Skeletal muscle tissue (tissue), 4 donors: ENCODE measurements around the gene PLTP. TPM values are rescaled to one million over a fixed set of nuclear protein-coding genes. Genes with fewer than 3 reads are reported as not detected.

ENCODE experiments used
- H3K27ac ChIP-seq: one replicate; pipeline ENCODE4 v1.7.0; 2013; ENCODE audit warnings: mild to moderate bottlenecking, low read depth, low read length, inconsistent platforms
- H3K27me3 ChIP-seq, 3 donors: one replicate each; pipeline ENCODE4 v1.7.0; 2013; ENCODE audit warnings: low read length in 3 of 3; ENCODE audit not compliant: control insufficient read depth in 3 of 3, insufficient read depth in 3 of 3
- H3K36me3 ChIP-seq, 3 donors: one replicate each; pipeline ENCODE4 v1.7.0; 2013; ENCODE audit warnings: low read length in 3 of 3; ENCODE audit not compliant: control insufficient read depth in 3 of 3, insufficient read depth in 3 of 3
- H3K4me1 ChIP-seq, 3 donors: one replicate each; pipeline ENCODE4 v1.7.0; 2013; ENCODE audit warnings: low read length in 3 of 3, mild to moderate bottlenecking in 3 of 3; ENCODE audit not compliant: control insufficient read depth in 3 of 3, insufficient read depth in 3 of 3
- H3K4me3 ChIP-seq, 3 donors: one replicate each; pipeline ENCODE4 v1.7.0; 2013; ENCODE audit warnings: low read length in 3 of 3
- H3K9ac ChIP-seq, 3 donors: one replicate each; pipeline ENCODE4 v1.7.0; 2013; ENCODE audit warnings: low read length in 3 of 3, mild to moderate bottlenecking in 3 of 3, moderate library complexity in 2 of 3, low read depth in 1 of 3
- H3K9me3 ChIP-seq, 3 donors: one replicate each; pipeline ENCODE4 v1.7.0; 2013; ENCODE audit warnings: low read length in 3 of 3; ENCODE audit not compliant: control insufficient read depth in 3 of 3
- total RNA-seq: library from RNA; depleted of rRNA; stranded (reverse); fragments of >200 nt; gene quantifications from one replicate; pipeline ENCODE4 v1.2.3, GENCODE V29; 2014
- donor health status: Osteomylitis.

The PLTP gene
- total RNA-seq, 1 donor from 2014 or later = 38.1 TPM

- no peaks in the 10 kb centered on the region for H3K9me3 ChIP-seq
- peak overlapping the region; percentile 70 to 77 (median 73) for H3K4me3 ChIP-seq
- peaks cover 0 to 15% (median 4%) of the 10 kb centered on the region in 3 donors for H3K27me3 ChIP-seq
- H3K9ac ChIP-seq = peak overlapping the region; percentile 48 to 73 (median 72)
- peaks cover 12 to 16% (median 15%) of the 10 kb centered on the region in 3 donors for H3K4me1 ChIP-seq
- H3K36me3 ChIP-seq = peaks cover 0 to 3% (median 0%) of the 10 kb centered on the region in 3 donors
- H3K27ac ChIP-seq = peak overlapping the region; percentile 75
Measured at GRCh38 chr20:45910670-45911485, 1.1 kb downstream of the PLTP start.

DNA sequence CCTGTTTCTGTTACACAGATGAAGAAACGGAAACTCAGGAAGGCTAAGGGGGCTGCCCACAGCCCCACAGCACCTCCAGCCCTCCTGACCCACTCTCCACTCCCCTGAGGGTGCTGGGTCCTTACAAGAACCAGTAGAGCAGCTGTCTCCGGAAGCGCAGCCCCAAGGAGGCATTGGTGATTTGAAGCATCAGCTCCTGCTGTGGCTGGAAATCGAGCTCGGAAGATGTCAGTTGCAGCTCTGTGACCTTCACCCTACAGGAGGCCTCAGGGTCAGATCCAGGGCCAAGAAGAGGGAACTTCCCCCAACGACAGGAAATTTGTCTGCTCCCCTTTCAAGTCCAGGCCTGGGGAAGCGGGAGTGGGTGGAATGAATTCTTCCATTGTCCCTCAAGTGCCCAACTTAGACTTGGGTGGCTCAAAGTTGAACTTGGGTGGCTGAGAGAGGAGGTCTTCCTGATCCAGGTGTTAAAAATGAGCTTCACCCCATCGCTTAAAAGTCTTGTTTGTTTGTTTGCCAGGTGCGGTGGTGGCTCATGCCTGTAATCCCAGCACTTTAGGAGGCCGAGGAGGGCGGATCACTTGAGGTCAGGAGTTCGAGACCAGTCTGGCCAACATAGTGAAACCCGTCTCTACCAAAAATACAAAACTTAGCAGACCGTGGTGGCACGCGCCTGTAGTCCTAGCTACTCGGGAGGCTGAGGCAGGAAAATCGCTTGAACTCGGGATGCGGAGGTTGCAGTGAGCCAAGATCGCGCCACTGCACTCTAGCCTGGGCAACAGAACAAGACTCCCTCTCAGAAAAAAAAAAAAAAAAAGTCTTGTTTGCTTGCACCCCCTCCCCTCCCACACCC lies 1.9 kb downstream of the PLTP start:
- H3K27ac ChIP-seq = peak overlapping the region; percentile 18
- H3K4me3 ChIP-seq = peak overlapping the region in 1 of 3 donors; percentile 49

GRCh38 chr20:45909336-45909808 lies 2.6 kb downstream of the PLTP start:
- Histone ChIP-seq H3K9me3 (no peaks in the 10 kb centered on the region), H3K4me1 (peaks cover 12 to 16% (median 15%) of the 10 kb centered on the region in 3 donors), H3K27me3 (peaks cover 0 to 15% (median 4%) of the 10 kb centered on the region in 3 donors), H3K27ac (no peak overlapping the region), H3K36me3 (peaks cover 0 to 7% (median 3%) of the 10 kb centered on the region in 3 donors), H3K4me3 (no peak overlapping the region), H3K9ac (no peak overlapping the region)

More for the DNA sequence above, 1.9 kb downstream of the PLTP start:
- H3K4me1 ChIP-seq = peaks cover 12 to 16% (median 15%) of the 10 kb centered on the region in 3 donors
- H3K9me3 ChIP-seq = no peaks in the 10 kb centered on the region
- H3K36me3 ChIP-seq = peaks cover 0 to 3% (median 0%) of the 10 kb centered on the region in 3 donors
- H3K27me3 ChIP-seq = peaks cover 0 to 15% (median 4%) of the 10 kb centered on the region in 3 donors
- H3K9ac ChIP-seq = no peak overlapping the region

DNA sequence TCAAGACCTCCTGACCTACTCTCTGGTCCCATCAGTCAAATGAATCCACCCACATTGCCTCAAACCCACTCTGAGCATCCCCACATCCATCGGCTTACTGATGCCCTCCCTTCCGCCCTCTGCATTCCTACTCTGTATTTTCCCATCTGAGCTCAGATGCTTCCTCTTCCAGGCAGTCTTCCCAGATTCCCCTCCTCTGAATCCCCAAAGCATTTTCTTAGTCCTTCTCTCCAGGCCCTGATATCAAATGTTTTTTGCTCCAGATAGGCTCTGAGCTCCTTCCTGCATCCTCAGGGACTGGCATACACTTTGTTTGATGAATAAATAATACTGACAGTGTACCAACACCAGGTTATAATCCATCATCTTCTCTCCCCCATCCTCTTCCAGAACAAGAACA lies 3.9 kb downstream of the PLTP start:
- no peak overlapping the region for H3K4me3 ChIP-seq
- peaks cover 0 to 7% (median 3%) of the 10 kb centered on the region in 3 donors for H3K36me3 ChIP-seq
- H3K27ac ChIP-seq = no peak overlapping the region

GRCh38 chr20:45907219-45907948 lies 4.6 kb downstream of the PLTP start:
- Histone ChIP-seq H3K27me3 (peaks cover 0 to 12% (median 4%) of the 10 kb centered on the region in 3 donors), H3K9me3 (no peaks in the 10 kb centered on the region), H3K36me3 (peaks cover 0 to 7% (median 3%) of the 10 kb centered on the region in 3 donors), H3K27ac (no peak overlapping the region), H3K4me1 (peaks cover 10 to 14% (median 13%) of the 10 kb centered on the region in 3 donors), H3K4me3 (no peak overlapping the region), H3K9ac (no peak overlapping the region)

More for the DNA sequence above, 3.9 kb downstream of the PLTP start:
- no peaks in the 10 kb centered on the region for H3K9me3 ChIP-seq
- H3K9ac ChIP-seq = no peak overlapping the region
- peaks cover 0 to 15% (median 4%) of the 10 kb centered on the region in 3 donors for H3K27me3 ChIP-seq
- peaks cover 12 to 16% (median 15%) of the 10 kb centered on the region in 3 donors for H3K4me1 ChIP-seq

GRCh38 chr20:45905505-45906079 lies 6.4 kb downstream of the PLTP start:
- Histone ChIP-seq H3K9me3 (no peaks in the 10 kb centered on the region), H3K27me3 (no peaks in the 10 kb centered on the region), H3K4me3 (no peak overlapping the region), H3K4me1 (peaks cover 0 to 2% (median 0%) of the 10 kb centered on the region in 3 donors), H3K36me3 (peaks cover 0 to 7% (median 3%) of the 10 kb centered on the region in 3 donors), H3K9ac (no peak overlapping the region), H3K27ac (no peak overlapping the region)

- peaks cover 0 to 7% (median 3%) of the 10 kb centered on the region in 3 donors for H3K36me3 ChIP-seq
- no peak overlapping the region for H3K4me3 ChIP-seq
- H3K4me1 ChIP-seq = peaks cover 0 to 2% (median 0%) of the 10 kb centered on the region in 3 donors
- no peak overlapping the region for H3K27ac ChIP-seq
- H3K27me3 ChIP-seq = no peaks in the 10 kb centered on the region
- H3K9me3 ChIP-seq = no peaks in the 10 kb centered on the region
- H3K9ac ChIP-seq = no peak overlapping the region
Measured at GRCh38 chr20:45904583-45905504, 7.1 kb downstream of the PLTP start.

- Histone ChIP-seq H3K27me3 (no peaks in the 10 kb centered on the region), H3K9me3 (no peaks in the 10 kb centered on the region), H3K9ac (no peak overlapping the region), H3K36me3 (peaks cover 20 to 26% (median 22%) of the 10 kb centered on the region in 3 donors), H3K4me1 (no peaks in the 10 kb centered on the region), H3K27ac (no peak overlapping the region), H3K4me3 (no peak overlapping the region)
Measured at GRCh38 chr20:45902199-45902701, 9.7 kb downstream of the PLTP start.
